ENCODE results near the gene SGCD. TPM values are rescaled to one million over a fixed set of nuclear protein-coding genes. Genes with fewer than 3 reads are reported as not detected.

SGCD gene
- total and polyA plus RNA-seq, 9 of the 15 experiments (the other 6 are each of a cell fraction or from before 2014, with no cell fraction given), result not detected

DNA sequence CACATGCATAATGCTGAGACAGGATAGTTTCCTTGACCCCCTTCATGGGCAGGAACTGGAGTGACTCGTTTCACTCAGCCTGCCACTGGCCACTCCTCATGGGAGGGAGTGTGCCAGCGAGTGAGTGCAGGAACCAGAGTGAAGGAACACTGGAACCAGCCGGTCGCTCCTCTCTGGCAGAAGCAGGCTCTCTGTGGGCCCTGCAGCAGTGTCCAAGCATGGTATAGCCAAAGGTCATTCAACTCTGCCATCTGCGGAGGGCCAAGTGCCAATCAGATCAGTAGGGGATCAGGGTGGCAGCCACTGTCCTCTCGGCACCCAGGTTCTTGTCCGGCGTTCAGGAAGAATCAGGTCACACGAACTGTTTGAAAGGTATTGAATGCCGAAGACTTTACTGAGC lies 353.9 kb downstream of the SGCD start (continued):
- TF ChIP-seq TAF15 (IDR thresholded peaks at IDR 0.05; ENCODE audit: low read depth, low read length), result no peak
- TF ChIP-seq SMARCA4 (IDR thresholded peaks at IDR 0.05), result no peak

DNA sequence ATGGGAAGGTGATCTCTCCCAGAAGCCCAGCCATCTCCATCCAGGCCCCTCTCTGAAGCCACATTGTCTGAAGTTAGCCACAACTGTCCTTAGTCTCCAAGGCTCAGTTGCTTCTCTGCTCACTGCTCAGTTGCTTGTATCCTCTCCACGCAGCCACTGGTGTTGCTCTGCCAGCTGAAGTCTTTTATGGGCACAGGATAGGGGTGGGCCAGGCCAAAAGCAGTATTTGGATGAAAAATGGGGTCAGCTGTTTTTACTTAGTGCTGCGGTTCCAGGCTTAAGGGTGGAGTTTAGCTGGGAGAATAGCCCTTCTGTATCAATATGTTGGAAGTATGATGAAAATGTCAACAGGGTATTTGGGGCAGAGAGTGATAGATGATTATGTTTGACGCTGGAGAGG lies 354.3 kb downstream of the SGCD start:
- TF ChIP-seq SMARCB1 (IDR thresholded peaks at IDR 0.05; ENCODE audit: insufficient read length, low read depth) (no peak), ZNF445 (CRISPR knock-in tag; IDR thresholded peaks at IDR 0.05; ENCODE audit: low read depth) (no peak), HEY1 (CRISPR knock-in tag; IDR thresholded peaks at IDR 0.05; ENCODE audit: borderline replicate concordance) (no peak), ETV6 (IDR thresholded peaks at IDR 0.05; ENCODE audit: borderline replicate concordance in 1 of 2, low read depth in 2 of 2, low read length in 1 of 2) (no peak), ETV6 (CRISPR knock-in tag; IDR thresholded peaks at IDR 0.05; ENCODE audit: borderline replicate concordance) (no peak), NFYB (IDR thresholded peaks at IDR 0.05; ENCODE audit: extremely low read depth, insufficient read length) (no peak)
- TF ChIP-seq, protein P1, sequence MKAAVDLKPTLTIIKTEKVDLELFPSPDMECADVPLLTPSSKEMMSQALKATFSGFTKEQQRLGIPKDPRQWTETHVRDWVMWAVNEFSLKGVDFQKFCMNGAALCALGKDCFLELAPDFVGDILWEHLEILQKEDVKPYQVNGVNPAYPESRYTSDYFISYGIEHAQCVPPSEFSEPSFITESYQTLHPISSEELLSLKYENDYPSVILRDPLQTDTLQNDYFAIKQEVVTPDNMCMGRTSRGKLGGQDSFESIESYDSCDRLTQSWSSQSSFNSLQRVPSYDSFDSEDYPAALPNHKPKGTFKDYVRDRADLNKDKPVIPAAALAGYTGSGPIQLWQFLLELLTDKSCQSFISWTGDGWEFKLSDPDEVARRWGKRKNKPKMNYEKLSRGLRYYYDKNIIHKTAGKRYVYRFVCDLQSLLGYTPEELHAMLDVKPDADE (conservative IDR thresholded peaks at IDR 0.05; ENCODE audit: control insufficient read depth, low read depth, low read length), result no peak
- TF ChIP-seq, protein P2, sequence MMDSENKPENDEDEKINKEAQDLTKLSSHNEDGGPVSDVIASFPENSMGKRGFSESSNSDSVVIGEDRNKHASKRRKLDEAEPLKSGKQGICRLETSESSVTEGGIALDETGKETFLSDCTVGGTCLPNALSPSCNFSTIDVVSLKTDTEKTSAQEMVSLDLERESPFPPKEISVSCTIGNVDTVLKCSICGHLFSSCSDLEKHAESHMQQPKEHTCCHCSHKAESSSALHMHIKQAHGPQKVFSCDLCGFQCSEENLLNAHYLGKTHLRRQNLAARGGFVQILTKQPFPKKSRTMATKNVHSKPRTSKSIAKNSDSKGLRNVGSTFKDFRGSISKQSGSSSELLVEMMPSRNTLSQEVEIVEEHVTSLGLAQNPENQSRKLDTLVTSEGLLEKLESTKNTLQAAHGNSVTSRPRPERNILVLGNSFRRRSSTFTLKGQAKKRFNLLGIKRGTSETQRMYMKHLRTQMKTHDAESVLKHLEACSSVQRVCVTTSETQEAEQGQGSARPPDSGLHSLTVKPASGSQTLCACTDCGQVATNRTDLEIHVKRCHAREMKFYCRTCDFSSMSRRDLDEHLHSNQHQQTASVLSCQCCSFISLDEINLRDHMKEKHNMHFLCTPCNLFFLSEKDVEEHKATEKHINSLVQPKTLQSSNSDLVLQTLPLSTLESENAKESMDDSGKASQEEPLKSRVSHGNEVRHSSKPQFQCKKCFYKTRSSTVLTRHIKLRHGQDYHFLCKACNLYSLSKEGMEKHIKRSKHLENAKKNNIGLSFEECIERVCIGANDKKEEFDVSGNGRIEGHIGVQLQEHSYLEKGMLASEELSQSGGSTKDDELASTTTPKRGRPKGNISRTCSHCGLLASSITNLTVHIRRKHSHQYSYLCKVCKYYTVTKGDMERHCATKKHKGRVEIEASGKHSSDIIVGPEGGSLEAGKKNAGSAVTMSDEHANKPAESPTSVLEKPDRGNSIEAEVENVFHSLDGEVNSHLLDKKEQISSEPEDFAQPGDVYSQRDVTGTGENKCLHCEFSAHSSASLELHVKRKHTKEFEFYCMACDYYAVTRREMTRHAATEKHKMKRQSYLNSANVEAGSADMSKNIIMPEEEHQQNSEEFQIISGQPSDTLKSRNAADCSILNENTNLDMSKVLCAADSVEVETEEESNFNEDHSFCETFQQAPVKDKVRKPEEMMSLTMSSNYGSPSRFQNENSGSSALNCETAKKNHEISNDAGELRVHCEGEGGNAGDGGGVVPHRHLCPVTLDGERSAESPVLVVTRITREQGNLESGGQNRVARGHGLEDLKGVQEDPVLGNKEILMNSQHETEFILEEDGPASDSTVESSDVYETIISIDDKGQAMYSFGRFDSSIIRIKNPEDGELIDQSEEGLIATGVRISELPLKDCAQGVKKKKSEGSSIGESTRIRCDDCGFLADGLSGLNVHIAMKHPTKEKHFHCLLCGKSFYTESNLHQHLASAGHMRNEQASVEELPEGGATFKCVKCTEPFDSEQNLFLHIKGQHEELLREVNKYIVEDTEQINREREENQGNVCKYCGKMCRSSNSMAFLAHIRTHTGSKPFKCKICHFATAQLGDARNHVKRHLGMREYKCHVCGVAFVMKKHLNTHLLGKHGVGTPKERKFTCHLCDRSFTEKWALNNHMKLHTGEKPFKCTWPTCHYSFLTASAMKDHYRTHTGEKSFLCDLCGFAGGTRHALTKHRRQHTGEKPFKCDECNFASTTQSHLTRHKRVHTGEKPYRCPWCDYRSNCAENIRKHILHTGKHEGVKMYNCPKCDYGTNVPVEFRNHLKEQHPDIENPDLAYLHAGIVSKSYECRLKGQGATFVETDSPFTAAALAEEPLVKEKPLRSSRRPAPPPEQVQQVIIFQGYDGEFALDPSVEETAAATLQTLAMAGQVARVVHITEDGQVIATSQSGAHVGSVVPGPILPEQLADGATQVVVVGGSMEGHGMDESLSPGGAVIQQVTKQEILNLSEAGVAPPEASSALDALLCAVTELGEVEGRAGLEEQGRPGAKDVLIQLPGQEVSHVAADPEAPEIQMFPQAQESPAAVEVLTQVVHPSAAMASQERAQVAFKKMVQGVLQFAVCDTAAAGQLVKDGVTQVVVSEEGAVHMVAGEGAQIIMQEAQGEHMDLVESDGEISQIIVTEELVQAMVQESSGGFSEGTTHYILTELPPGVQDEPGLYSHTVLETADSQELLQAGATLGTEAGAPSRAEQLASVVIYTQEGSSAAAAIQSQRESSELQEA (IDR thresholded peaks at IDR 0.05; ENCODE audit: low read depth), result no peak
- no TSS peak for BruUV-seq (replicated peaks)
- WGBS (ENCODE audit: insufficient coverage, low coverage, missing lambda C conversion rate), result 3% methylated on average over 3 of the region's 3 CpGs
- ATAC-seq (no peak), FAIRE-seq (no peak), DNase-seq (ENCODE audit: extremely low read depth in 1 of 4, low spot score in 3 of 4) (no peak)
- no peaks in the 10 kb centered on the region for H3K4me1 ChIP-seq (replicated peaks in 1 of 2; ENCODE audit: control insufficient read depth in 2 of 2, insufficient read depth in 2 of 2, low read length in 2 of 2)
- H3K9ac ChIP-seq (ENCODE audit: insufficient read depth in 1 of 2, low read depth in 2 of 2, low read length in 2 of 2), result no peak overlapping the region
- intact Hi-C loops (cut with micrococcal nuclease), result no loop called here
- H4K20me1 ChIP-seq (replicated peaks; ENCODE audit: control insufficient read depth, insufficient read depth, low read length), result no peaks in the 10 kb centered on the region
- no peak overlapping the region for H3K27ac ChIP-seq (ENCODE audit: extremely low read depth, low read depth, low read length)
- in situ Hi-C loops (cut with MboI), result no loop called here
- H3K36me3 ChIP-seq (ENCODE audit: control insufficient read depth, insufficient read depth, low read length), result no peaks in the 10 kb centered on the region
- H3K9me1 ChIP-seq (ENCODE audit: control insufficient read depth, insufficient read depth, low read length), result no peaks in the 10 kb centered on the region
- H3K27me3 ChIP-seq (ENCODE audit: control insufficient read depth in 2 of 2, insufficient read depth in 2 of 2, low read length in 2 of 2), result no peaks in the 10 kb centered on the region
- no peak overlapping the region for H3K4me2 ChIP-seq (ENCODE audit: insufficient read depth, low read length)
- H3K9me3 ChIP-seq (replicated peaks; ENCODE audit: control insufficient read depth, insufficient read depth, low read depth, low read length), result no peaks in the 10 kb centered on the region; the same call in 1 of the 2 replicates
- POLR2A ChIA-PET, result no interaction called here
- CTCF ChIA-PET (ENCODE audit: low intra/inter-chr PET ratio), result no interaction called here
- no peak overlapping the region for H3K4me3 ChIP-seq
- H2AFZ ChIP-seq (ENCODE audit: low read depth, low read length), result no peak overlapping the region
- H3K79me2 ChIP-seq (ENCODE audit: control insufficient read depth, insufficient read depth, low read length), result no peaks in the 10 kb centered on the region
